NT2/D1 (cell line): Measurements from ENCODE around the gene GABBR2.

Experiments used
- DNase-seq: peaks from one replicate; pipeline ENCODE4 v3.0.0-alpha.2; 2011; ENCODE audit warnings: low read depth, low spot score
- H3K27me3 ChIP-seq: 2 replicates; pipeline ENCODE4 v1.6.0; 2011; ENCODE audit warnings: mild to moderate bottlenecking; ENCODE audit not compliant: insufficient read length, insufficient read depth
- H3K36me3 ChIP-seq: 2 replicates; pipeline ENCODE4 v1.6.1; 2011; ENCODE audit warnings: mild to moderate bottlenecking, low read length, mixed read lengths; ENCODE audit not compliant: insufficient read depth, insufficient read length
- H3K4me1 ChIP-seq: 2 replicates; pipeline ENCODE4 v1.5.1; 2011; ENCODE audit not compliant: insufficient read depth, insufficient read length
- H3K4me3 ChIP-seq: 2 replicates; pipeline ENCODE4 v1.5.1; 2011; ENCODE audit warnings: low read depth; ENCODE audit not compliant: insufficient read length
- H3K9ac ChIP-seq: 2 replicates; pipeline ENCODE4 v1.6.0; 2011; ENCODE audit warnings: low read depth; ENCODE audit not compliant: insufficient read length
- H3K9me3 ChIP-seq: 2 replicates; pipeline ENCODE4 v1.5.1; 2011; ENCODE audit warnings: mild to moderate bottlenecking, low read length; ENCODE audit not compliant: insufficient read depth
- SUZ12 ChIP-seq: IDR thresholded peaks from 2 replicates; pipeline ENCODE4 v1.6.1; 2011; ENCODE audit not compliant: insufficient read length, insufficient read depth; ENCODE audit errors: extremely low read depth
- YY1 ChIP-seq: IDR thresholded peaks from 2 replicates; pipeline ENCODE4 v1.6.1; 2011; ENCODE audit not compliant: insufficient read length, insufficient read depth
- ZNF274 ChIP-seq: IDR thresholded peaks from 2 replicates; pipeline ENCODE4 v1.6.1; 2011; ENCODE audit warnings: mild to moderate bottlenecking, low read depth, low read length

Gene GABBR2

DNA sequence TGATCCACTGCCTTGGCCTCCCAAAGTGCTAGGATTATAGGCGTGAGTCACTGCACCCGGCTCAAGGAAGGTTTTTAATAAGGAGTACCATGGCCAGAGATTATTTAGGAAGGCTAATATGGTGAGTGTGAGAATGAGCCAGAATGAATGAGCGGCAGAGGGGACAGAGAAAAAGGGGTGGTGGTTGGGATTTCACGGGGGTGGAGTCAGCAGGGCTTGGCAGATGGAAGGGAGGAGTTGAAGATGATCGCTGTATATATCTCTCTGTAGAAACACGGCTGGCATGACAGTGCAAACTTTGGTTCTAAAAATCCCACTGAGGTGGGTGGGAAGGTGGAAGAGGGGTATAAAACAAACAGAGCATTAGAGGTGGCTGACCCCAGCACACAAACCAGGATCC lies 276.6 kb downstream of the GABBR2 start:
- TF ChIP-seq SUZ12 (no peak), YY1 (no peak)
- H3K27me3 ChIP-seq: no peaks in the 10 kb centered on the region
- no peaks in the 10 kb centered on the region for H3K4me1 ChIP-seq
- no peak for DNase-seq
- no peaks in the 10 kb centered on the region for H3K36me3 ChIP-seq
- no peak overlapping the region for H3K9ac ChIP-seq
- no peaks in the 10 kb centered on the region for H3K9me3 ChIP-seq
- no peak overlapping the region for H3K4me3 ChIP-seq

DNA sequence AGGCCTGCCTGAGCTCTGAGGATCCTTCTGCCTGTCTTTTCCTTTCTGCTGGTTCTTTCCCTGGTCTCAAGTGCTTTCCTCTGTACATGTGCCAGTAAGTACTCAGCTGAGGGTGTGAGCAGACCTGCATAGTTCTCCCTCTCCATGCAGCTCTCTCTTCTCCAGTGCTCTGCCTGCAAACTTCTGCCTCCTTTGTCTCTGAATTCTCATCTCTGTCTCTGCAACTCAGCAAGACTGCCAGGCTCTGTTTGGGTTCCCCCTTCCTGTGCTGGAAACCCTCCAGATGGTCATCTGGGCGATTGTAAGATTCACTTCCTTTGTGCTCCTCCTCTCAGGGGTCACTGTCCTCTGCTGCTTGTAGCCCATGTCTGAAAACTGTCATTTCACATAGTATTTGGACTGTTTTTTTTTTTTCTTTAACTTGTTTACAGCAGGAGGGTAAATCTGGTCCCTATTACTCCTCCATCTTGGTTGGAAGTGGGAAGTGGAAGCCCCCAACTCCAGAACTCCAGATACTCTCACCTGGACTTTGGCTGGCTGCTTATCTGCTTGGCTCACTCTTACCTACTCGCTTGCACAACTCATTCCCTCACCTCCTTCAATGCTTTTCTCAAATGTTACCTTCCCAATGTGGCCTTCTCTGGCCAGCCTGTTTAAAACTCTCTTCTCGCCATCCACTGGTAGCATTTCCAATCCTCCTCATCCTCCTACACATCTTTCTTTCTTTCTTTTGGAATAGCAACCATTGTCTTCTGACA lies 278.0 kb downstream of the GABBR2 start:
- Histone ChIP-seq H3K27me3 (no peaks in the 10 kb centered on the region), H3K36me3 (no peaks in the 10 kb centered on the region), H3K9me3 (no peaks in the 10 kb centered on the region), H3K9ac (no peak overlapping the region), H3K4me1 (no peaks in the 10 kb centered on the region), H3K4me3 (no peak overlapping the region)
- no peak for DNase-seq
- no peak for TF ChIP-seq YY1
- TF ChIP-seq ZNF274: no peak
- no peak for TF ChIP-seq SUZ12

DNA sequence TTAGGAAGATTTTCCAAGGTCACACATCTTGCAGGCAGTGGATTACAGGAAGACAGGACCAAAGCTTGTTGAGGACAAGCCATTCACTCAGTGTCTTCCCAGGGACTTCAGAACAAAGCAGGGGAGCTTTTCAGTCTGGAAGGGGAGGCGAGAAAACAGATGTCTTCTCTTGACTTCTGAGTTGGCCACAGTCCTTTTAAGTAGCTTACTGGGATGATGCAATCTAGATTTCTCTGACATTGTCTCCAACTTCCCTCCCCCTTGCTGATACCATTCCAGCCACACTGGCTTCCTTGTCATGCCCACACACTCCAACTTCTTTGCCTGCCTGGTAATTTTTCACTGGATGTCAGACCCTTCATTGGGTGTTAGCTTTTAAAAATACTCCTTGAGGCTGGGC lies 279.1 kb downstream of the GABBR2 start:
- no peaks in the 10 kb centered on the region for H3K36me3 ChIP-seq
- H3K27me3 ChIP-seq: no peaks in the 10 kb centered on the region
- DNase-seq: no peak
- no peaks in the 10 kb centered on the region for H3K4me1 ChIP-seq
- no peak overlapping the region for H3K4me3 ChIP-seq
- H3K9ac ChIP-seq: no peak overlapping the region
- no peak for TF ChIP-seq ZNF274
- no peak for TF ChIP-seq YY1
- no peak for TF ChIP-seq SUZ12
- no peaks in the 10 kb centered on the region for H3K9me3 ChIP-seq

DNA sequence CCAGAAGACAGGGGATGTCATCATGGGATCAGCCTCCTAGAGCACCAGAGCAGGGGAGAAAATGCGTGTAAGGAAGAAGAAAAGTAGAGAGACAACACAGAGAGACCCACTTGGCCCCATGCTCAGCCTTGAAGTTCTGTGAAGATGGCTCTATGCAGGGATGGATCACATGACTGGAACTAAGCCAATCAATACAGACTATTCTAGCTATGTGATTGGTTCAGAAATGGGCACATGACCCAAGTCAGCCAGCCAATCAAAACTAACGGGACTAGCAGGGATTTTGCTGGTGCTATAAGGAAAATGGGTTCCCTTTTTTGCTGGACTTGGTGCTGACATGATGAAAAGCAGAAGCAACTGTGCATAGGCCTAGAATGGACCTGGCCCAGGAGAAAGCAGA lies 280.3 kb downstream of the GABBR2 start:
- H3K27me3 ChIP-seq: no peaks in the 10 kb centered on the region
- H3K4me1 ChIP-seq: no peaks in the 10 kb centered on the region
- TF ChIP-seq YY1 (no peak), ZNF274 (no peak)
- no peak for DNase-seq
- no peaks in the 10 kb centered on the region for H3K9me3 ChIP-seq
- no peak overlapping the region for H3K4me3 ChIP-seq
- no peak overlapping the region for H3K9ac ChIP-seq
- H3K36me3 ChIP-seq: no peaks in the 10 kb centered on the region

DNA sequence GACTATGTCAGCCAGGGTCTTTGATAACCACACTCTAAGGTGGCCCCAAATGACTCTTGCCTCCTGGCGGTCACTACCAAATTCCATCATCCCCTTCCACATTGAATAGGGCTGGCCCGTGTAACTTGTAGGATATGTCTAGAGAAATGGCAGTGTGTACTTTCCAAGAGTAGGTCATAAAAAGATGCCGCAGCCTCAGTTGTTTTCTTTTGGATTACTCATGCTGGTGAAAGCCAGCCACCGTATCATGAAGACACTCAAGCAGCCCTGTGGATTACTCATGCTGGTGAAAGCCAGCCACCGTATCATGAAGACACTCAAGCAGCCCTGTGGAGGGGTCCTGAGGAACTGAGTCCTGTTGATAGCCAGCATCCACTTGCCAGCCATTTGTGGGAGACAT lies 281.2 kb downstream of the GABBR2 start:
- Histone ChIP-seq H3K9me3 (no peaks in the 10 kb centered on the region), H3K4me3 (no peak overlapping the region), H3K9ac (no peak overlapping the region), H3K4me1 (no peaks in the 10 kb centered on the region), H3K36me3 (no peaks in the 10 kb centered on the region), H3K27me3 (no peaks in the 10 kb centered on the region)
- DNase-seq: no peak
- TF ChIP-seq YY1 (no peak), SUZ12 (no peak), ZNF274 (no peak)

DNA sequence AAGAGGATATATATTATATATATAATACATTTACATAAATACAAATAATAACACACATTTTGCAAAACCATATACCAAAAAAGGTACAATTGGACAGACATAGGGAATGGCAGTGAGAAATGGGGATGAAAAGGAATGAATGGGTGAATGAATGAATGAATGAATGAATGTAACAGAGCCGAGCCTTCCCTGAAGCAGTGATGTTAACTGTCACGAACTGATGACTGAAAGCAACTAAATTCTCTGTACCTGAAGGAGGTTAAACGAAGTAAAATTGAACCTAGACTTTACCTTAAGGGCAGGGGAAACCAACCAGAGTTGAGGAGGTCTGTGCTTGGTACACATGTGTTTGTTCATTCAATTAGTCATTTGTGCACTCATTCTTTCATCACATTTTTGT lies 283.7 kb downstream of the GABBR2 start:
- no peak for DNase-seq
- Histone ChIP-seq H3K9ac (no peak overlapping the region), H3K4me1 (no peaks in the 10 kb centered on the region), H3K4me3 (no peak overlapping the region), H3K9me3 (no peaks in the 10 kb centered on the region), H3K27me3 (no peaks in the 10 kb centered on the region), H3K36me3 (no peaks in the 10 kb centered on the region)
- no peak for TF ChIP-seq YY1
- TF ChIP-seq ZNF274: no peak
- TF ChIP-seq SUZ12: no peak

DNA sequence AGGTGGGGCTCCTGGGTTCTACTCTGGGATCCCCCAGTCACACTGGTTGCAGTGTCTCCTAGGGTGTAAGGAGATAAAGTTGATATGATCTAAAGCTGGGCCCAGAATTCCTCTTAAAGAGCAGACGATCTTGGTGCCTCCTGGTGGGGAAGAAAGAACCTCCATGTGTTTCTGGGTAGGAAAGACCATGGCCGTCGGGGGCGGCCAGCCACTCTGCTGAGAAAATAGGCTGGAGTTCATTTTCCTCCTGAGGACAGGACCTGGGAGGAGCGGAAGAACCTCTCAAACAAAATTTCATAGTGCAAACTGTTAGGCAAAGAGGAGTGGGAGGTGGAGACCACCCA lies 289.5 kb downstream of the GABBR2 start:
- TF ChIP-seq ZNF274 (no peak), YY1 (no peak), SUZ12 (no peak)
- H3K27me3 ChIP-seq: no peaks in the 10 kb centered on the region
- no peak overlapping the region for H3K9ac ChIP-seq
- DNase-seq: no peak
- peaks cover 4% of the 10 kb centered on the region for H3K4me1 ChIP-seq
- no peak overlapping the region for H3K4me3 ChIP-seq
- H3K36me3 ChIP-seq: no peaks in the 10 kb centered on the region
- H3K9me3 ChIP-seq: 0 out of 2 replicates have a peak, but pooled peaks cover 5% of the 10 kb centered on the region
